Lower leg skin (tissue), 3 donors: ENCODE data around the gene RAP1A.

Source experiments
- POLR2A ChIP-seq, 2 donors: fragments of 450-650 bp; IDR thresholded peaks; one replicate each; pipeline ENCODE4 v1.6.1; 2016 to 2017; ENCODE audit warnings: antibody characterized with exemption in 2 of 2, mild to moderate bottlenecking in 1 of 2, moderate library complexity in 1 of 2
- TF ChIP-seq, protein P1 (sequence below), 3 donors: fragments of 450-650 bp; IDR thresholded peaks; one replicate each; pipeline ENCODE4 v1.5.1; 2016; ENCODE audit warnings: antibody characterized with exemption in 3 of 3, mild to moderate bottlenecking in 3 of 3, moderate library complexity in 2 of 3

DNA sequence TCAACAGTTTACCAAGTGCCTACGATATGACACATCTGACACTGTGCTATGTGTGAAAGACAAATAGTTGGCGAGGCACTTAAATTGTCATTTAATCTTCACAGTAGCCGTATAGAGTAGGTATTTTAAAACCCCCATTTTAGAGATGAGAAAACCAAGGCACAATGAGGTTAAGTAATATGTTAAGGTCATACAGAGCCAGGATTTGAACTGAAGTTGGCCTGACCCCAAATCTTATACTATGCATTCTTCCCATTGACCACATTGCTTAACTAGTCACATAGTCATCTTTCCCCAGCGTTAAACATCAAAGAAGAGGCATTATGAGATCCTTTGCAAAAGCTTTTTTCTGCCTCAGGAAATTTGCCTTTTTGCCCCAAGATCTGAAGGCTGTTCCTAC is 115.7 kb downstream of the RAP1A start:
- TF ChIP-seq, protein P1, sequence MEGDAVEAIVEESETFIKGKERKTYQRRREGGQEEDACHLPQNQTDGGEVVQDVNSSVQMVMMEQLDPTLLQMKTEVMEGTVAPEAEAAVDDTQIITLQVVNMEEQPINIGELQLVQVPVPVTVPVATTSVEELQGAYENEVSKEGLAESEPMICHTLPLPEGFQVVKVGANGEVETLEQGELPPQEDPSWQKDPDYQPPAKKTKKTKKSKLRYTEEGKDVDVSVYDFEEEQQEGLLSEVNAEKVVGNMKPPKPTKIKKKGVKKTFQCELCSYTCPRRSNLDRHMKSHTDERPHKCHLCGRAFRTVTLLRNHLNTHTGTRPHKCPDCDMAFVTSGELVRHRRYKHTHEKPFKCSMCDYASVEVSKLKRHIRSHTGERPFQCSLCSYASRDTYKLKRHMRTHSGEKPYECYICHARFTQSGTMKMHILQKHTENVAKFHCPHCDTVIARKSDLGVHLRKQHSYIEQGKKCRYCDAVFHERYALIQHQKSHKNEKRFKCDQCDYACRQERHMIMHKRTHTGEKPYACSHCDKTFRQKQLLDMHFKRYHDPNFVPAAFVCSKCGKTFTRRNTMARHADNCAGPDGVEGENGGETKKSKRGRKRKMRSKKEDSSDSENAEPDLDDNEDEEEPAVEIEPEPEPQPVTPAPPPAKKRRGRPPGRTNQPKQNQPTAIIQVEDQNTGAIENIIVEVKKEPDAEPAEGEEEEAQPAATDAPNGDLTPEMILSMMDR (IDR thresholded peaks at IDR 0.05) = no peak
- TF ChIP-seq POLR2A (IDR thresholded peaks at IDR 0.05) = no peak
